AG04450 (cell line): Measurements from ENCODE around the gene SLC39A9. TPM values are rescaled to one million over a fixed set of nuclear protein-coding genes. Genes with fewer than 3 reads are reported as not detected.

Experiments used
- CTCF ChIA-PET: fragments of 300-600, 350-600 bp; formaldehyde crosslinking; extraction: SDS; loops from one replicate; lab custom pipeline; 2022; ENCODE audit warnings: antibody characterized with exemption, inconsistent platforms; lab: Charles Lee
- POLR2A ChIA-PET: fragments of 350-600 bp; formaldehyde crosslinking; extraction: SDS; loops from one replicate; lab custom pipeline; 2021; ENCODE audit warnings: antibody characterized with exemption, inconsistent platforms; lab: Yijun Ruan, JAX
- DNase-seq: peaks from one replicate; pipeline ENCODE4 v3.0.0-alpha.2; 2011; ENCODE audit warnings: low read depth, low spot score
- H3K27ac ChIP-seq: one replicate; pipeline ENCODE4 v1.5.1; 2012; ENCODE audit warnings: low read depth, low read length, control low read depth
- H3K27me3 ChIP-seq: one replicate; pipeline ENCODE4 v1.6.0; 2012; ENCODE audit warnings: low read length; ENCODE audit not compliant: control insufficient read depth, insufficient read depth
- H3K4me3 ChIP-seq: 2 replicates; pipeline ENCODE4 v1.5.1; 2011; ENCODE audit warnings: mild to moderate bottlenecking, low read depth, low read length, control low read depth
- H3K9me3 ChIP-seq: 2 replicates; pipeline ENCODE4 v1.5.1; 2012; ENCODE audit warnings: low read length; ENCODE audit not compliant: control insufficient read depth, insufficient read depth
- polyA plus RNA-seq: library from polyadenylated mRNA; depleted of rRNA; stranded (reverse); fragments of >200 nt; gene quantifications from 2 replicates; pipeline ENCODE4 v1.2.3, GENCODE V29; 2011
- TF ChIP-seq, protein P1 (sequence below): IDR thresholded peaks from 2 replicates; pipeline ENCODE4 v1.5.1; 2011; ENCODE audit warnings: low read depth, low read length, control low read depth, inconsistent platforms

Gene SLC39A9
- polyA plus RNA-seq, 1 experiment, result 82.2 TPM

DNA sequence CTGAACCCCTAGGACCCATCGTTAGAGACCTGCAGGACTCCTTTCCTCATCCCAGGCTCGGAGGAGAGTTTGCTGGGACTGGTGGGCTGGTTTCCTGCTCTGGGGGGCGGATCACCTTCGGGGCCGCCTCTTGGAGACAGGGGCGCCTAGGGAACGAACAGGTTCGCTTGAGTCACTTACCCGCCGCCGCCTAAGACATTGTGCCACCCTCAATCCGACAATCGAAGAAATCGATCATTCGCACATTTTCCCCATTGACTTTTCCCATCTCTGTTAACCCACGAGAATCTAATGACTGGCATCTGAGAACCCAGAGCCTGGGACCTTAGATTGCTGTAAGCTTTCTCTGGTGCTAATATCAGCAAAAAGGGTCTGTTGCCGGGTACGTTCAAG lies 322 bp downstream of the SLC39A9 start:
- CTCF ChIA-PET, result interaction anchor here (0.6 to 2.1 kb wide), 3 partner anchors 61 to 1606 kb away, joined by 4 to 12 read pairs (median 5); no protein-coding TSS in a partner anchor
- peaks cover 3% of the 10 kb centered on the region for H3K9me3 ChIP-seq
- POLR2A ChIA-PET, result interaction anchor here (0.6 to 1.1 kb wide), 6 partner anchors 14 to 246 kb away, joined by 3 to 5 read pairs (median 4); no protein-coding TSS in a partner anchor

GRCh38 chr14:69399750-69400149 lies 1.3 kb downstream of the SLC39A9 start:
- H3K27ac ChIP-seq, result no peak overlapping the region

More for the DNA sequence above, 322 bp downstream of the SLC39A9 start:
- TF ChIP-seq, protein P1, sequence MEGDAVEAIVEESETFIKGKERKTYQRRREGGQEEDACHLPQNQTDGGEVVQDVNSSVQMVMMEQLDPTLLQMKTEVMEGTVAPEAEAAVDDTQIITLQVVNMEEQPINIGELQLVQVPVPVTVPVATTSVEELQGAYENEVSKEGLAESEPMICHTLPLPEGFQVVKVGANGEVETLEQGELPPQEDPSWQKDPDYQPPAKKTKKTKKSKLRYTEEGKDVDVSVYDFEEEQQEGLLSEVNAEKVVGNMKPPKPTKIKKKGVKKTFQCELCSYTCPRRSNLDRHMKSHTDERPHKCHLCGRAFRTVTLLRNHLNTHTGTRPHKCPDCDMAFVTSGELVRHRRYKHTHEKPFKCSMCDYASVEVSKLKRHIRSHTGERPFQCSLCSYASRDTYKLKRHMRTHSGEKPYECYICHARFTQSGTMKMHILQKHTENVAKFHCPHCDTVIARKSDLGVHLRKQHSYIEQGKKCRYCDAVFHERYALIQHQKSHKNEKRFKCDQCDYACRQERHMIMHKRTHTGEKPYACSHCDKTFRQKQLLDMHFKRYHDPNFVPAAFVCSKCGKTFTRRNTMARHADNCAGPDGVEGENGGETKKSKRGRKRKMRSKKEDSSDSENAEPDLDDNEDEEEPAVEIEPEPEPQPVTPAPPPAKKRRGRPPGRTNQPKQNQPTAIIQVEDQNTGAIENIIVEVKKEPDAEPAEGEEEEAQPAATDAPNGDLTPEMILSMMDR, result 0 out of 2 replicates have a peak, but pooled peaks have one; percentile 10
- H3K4me3 ChIP-seq, result peak overlapping the region; percentile 94
- no peaks in the 10 kb centered on the region for H3K27me3 ChIP-seq
- peak overlapping the region; percentile 85 for H3K27ac ChIP-seq
- DNase-seq, result no peak

DNA sequence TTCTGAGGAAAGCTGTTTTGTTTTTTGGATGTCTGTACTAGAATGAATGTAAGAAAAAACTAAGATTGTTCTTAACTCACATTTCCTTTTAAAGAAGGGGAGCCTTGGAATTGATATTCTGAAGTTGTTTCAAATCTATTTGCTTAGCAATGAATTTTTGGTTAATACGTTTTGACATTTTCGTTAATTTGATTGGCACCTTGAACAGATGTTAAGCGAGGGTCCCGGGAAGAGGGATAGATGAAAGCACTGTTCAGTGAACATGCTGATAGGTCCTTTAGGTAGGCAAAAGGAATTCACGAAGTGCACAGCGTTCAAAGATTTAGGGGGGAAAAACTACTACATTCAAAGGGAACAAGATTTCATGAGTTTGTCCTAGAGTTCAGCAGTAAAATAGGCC lies 1.7 kb downstream of the SLC39A9 start:
- Histone ChIP-seq H3K27ac (no peak overlapping the region), H3K9me3 (peaks cover 3% of the 10 kb centered on the region), H3K27me3 (no peaks in the 10 kb centered on the region), H3K4me3 (peak overlapping the region; percentile 94)
- ChIA-PET CTCF (no interaction called here), POLR2A (no interaction called here)
- DNase-seq, result no peak
- TF ChIP-seq, protein P1, result no peak

More at GRCh38 chr14:69399750-69400149, 1.3 kb downstream of the SLC39A9 start:
- DNase-seq, result no peak
- ChIA-PET POLR2A (no interaction called here), CTCF (no interaction called here)
- TF ChIP-seq, protein P1, result no peak
- H3K9me3 ChIP-seq, result peaks cover 3% of the 10 kb centered on the region
- peak overlapping the region; percentile 94 for H3K4me3 ChIP-seq
- no peaks in the 10 kb centered on the region for H3K27me3 ChIP-seq

DNA sequence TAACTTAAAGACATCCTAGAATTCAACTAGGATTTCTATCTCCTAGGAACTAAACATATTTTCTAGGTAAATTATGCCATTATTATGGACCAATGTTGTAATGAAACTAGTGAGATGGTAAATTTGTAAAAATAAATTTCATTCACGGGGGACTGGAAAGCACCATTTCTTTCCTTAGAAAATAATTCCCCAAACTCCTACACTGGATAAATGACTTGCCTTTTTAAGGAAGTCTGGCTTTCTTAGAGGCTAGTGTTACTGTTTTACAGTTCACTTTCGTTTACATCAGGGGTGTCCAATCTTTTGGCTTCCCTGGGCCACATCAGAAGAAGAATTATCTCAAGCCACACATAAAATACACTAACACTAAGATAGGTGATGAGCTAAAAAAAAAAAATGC lies 3.3 kb downstream of the SLC39A9 start:
- DNase-seq, result no peak
- Histone ChIP-seq H3K9me3 (peaks cover 3% of the 10 kb centered on the region), H3K27ac (no peak overlapping the region), H3K4me3 (no peak overlapping the region; the same call in 1 of the 2 replicates), H3K27me3 (no peaks in the 10 kb centered on the region)
- TF ChIP-seq, protein P1, result no peak
- CTCF ChIA-PET, result interaction anchor here (0.6 to 1.4 kb wide), 3 partner anchors 59 to 160 kb away, joined by 3 to 5 read pairs (median 3); no protein-coding TSS in a partner anchor
- POLR2A ChIA-PET, result no interaction called here

GRCh38 chr14:69404478-69404877 lies 6.0 kb downstream of the SLC39A9 start:
- TF ChIP-seq, protein P1, result no peak
- Histone ChIP-seq H3K27me3 (no peaks in the 10 kb centered on the region), H3K4me3 (no peak overlapping the region), H3K9me3 (peaks cover 3% of the 10 kb centered on the region; the same call in 1 of the 2 replicates), H3K27ac (no peak overlapping the region)
- CTCF ChIA-PET, result interaction anchor here (0.8 kb wide), 1 partner anchor 275 kb away, joined by 3 read pairs; no protein-coding TSS in a partner anchor
- POLR2A ChIA-PET, result no interaction called here
- DNase-seq, result no peak
